ENCODE results near the gene RAB24. TPM values are rescaled to one million over a fixed set of nuclear protein-coding genes. Genes with fewer than 3 reads are reported as not detected.

RAB24 gene
- polyA plus RNA-seq, 1 donor from 2014 or later = 79.0 TPM

- H3K79me2 ChIP-seq (replicated peaks; ENCODE audit: insufficient read depth, low read length) = no peaks in the 10 kb centered on the region
- H3K27me3 ChIP-seq (ENCODE audit: insufficient read depth, low read depth, low read length) = no peaks in the 10 kb centered on the region
- no peak overlapping the region for H3K9ac ChIP-seq (ENCODE audit: low read length)
- no peaks in the 10 kb centered on the region for H4K20me1 ChIP-seq (ENCODE audit: insufficient read depth)
- H3K36me3 ChIP-seq (ENCODE audit: insufficient read depth, low read length) = no peaks in the 10 kb centered on the region
- H3K9me3 ChIP-seq (ENCODE audit: low read length) = no peaks in the 10 kb centered on the region
- H3F3A ChIP-seq (ENCODE audit: insufficient read depth, low read length, poor library complexity, severe bottlenecking) = no peaks in the 10 kb centered on the region
- H3K4me3 ChIP-seq (ENCODE audit: low read length) = no peak overlapping the region
- no peaks in the 10 kb centered on the region for H3K9me2 ChIP-seq (ENCODE audit: insufficient read depth, low read length)
- no peak overlapping the region for H2AFZ ChIP-seq (ENCODE audit: low read depth, low read length)
- H3K27ac ChIP-seq (ENCODE audit: low read length) = no peak overlapping the region
- TF ChIP-seq TAF1 (IDR thresholded peaks at IDR 0.05; ENCODE audit: low read depth) = no peak
- TF ChIP-seq POLR2AphosphoS5 (IDR thresholded peaks at IDR 0.05) = no peak
- no peak for TF ChIP-seq MXI1 (conservative IDR thresholded peaks at IDR 0.05; ENCODE audit: poor library complexity, severe bottlenecking)
- no peak for TF ChIP-seq CTCF (IDR thresholded peaks at IDR 0.05; ENCODE audit: poor library complexity, severe bottlenecking)
- TF ChIP-seq EZH2 (IDR thresholded peaks at IDR 0.05; ENCODE audit: borderline replicate concordance, insufficient read depth, low read length, poor library complexity, severe bottlenecking) = no peak
- no peak for TF ChIP-seq REST (IDR thresholded peaks at IDR 0.05; ENCODE audit: borderline replicate concordance)
- no peak for TF ChIP-seq RAD21 (conservative IDR thresholded peaks at IDR 0.05)
- no peak for TF ChIP-seq EP300 (conservative IDR thresholded peaks at IDR 0.05; ENCODE audit: poor library complexity, severe bottlenecking)
- TF ChIP-seq SMC3 (conservative IDR thresholded peaks at IDR 0.05; ENCODE audit: poor library complexity) = no peak
- H3K4me2 ChIP-seq (ENCODE audit: low read length) = no peak overlapping the region
These were observed 30.1 kb upstream of the RAB24 start for GRCh38 chr5:177333420-177334154.

GRCh38 chr5:177332896-177333260 lies 29.4 kb upstream of the RAB24 start:
- Histone ChIP-seq H3K79me2 (replicated peaks; ENCODE audit: insufficient read depth, low read length) (no peaks in the 10 kb centered on the region), H3K4me3 (ENCODE audit: low read length) (no peak overlapping the region), H2AFZ (ENCODE audit: low read depth, low read length) (no peak overlapping the region), H3K36me3 (ENCODE audit: insufficient read depth, low read length) (no peaks in the 10 kb centered on the region), H3F3A (ENCODE audit: insufficient read depth, low read length, poor library complexity, severe bottlenecking) (no peaks in the 10 kb centered on the region), H4K20me1 (ENCODE audit: insufficient read depth) (no peaks in the 10 kb centered on the region), H3K27ac (ENCODE audit: low read length) (no peak overlapping the region), H3K9ac (ENCODE audit: low read length) (no peak overlapping the region), H3K27me3 (ENCODE audit: insufficient read depth, low read depth, low read length) (no peaks in the 10 kb centered on the region), H3K9me2 (ENCODE audit: insufficient read depth, low read length) (no peaks in the 10 kb centered on the region), H3K9me3 (ENCODE audit: low read length) (no peaks in the 10 kb centered on the region), H3K4me2 (ENCODE audit: low read length) (no peak overlapping the region)
- TF ChIP-seq POLR2AphosphoS5 (IDR thresholded peaks at IDR 0.05) = no peak
- no peak for TF ChIP-seq RAD21 (conservative IDR thresholded peaks at IDR 0.05)
- TF ChIP-seq CTCF (IDR thresholded peaks at IDR 0.05; ENCODE audit: poor library complexity, severe bottlenecking) = no peak
- no peak for TF ChIP-seq REST (IDR thresholded peaks at IDR 0.05; ENCODE audit: borderline replicate concordance)
- TF ChIP-seq MXI1 (conservative IDR thresholded peaks at IDR 0.05; ENCODE audit: poor library complexity, severe bottlenecking) = no peak
- TF ChIP-seq EZH2 (IDR thresholded peaks at IDR 0.05; ENCODE audit: borderline replicate concordance, insufficient read depth, low read length, poor library complexity, severe bottlenecking) = no peak
- no peak for TF ChIP-seq TAF1 (IDR thresholded peaks at IDR 0.05; ENCODE audit: low read depth)
- no peak for TF ChIP-seq EP300 (conservative IDR thresholded peaks at IDR 0.05; ENCODE audit: poor library complexity, severe bottlenecking)

Measured in neural cell (in vitro differentiated cells).